ENCODE results near the gene ATXN7L1.

DNA sequence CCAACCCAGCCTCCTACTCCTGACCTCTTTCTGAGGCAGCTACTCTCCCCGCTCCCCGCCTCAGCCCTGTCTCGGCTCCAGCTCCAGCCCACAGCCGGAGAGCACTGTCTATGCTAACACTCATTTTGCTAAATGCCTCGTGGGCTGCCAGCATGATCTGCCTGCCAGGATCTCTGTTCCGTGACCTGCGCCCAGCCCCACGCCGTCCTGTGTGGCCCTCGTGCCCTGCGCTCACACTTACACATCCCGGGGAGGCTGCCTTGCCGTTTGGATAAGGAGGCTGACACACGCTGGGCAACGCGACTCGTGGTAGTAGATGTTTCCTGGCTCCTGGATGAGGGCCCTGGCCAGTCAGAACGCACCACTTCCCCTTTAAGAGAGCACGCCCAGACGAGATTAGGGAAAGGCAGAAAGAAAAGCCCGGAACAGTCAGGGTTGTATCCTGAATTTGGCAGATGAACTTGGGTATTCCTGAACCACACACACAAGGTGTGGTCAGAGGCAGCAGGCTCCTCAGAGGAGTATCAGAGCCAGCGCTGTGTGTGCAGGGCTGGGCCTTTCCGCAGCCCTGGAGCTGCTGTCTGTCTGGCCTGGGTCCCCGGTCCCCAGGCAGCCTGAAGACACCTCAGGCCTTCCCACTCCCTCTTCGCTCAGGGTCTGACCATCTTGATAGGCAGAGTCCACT, 197.4 kb downstream of the ATXN7L1 start:
- TF ChIP-seq, protein P1, sequence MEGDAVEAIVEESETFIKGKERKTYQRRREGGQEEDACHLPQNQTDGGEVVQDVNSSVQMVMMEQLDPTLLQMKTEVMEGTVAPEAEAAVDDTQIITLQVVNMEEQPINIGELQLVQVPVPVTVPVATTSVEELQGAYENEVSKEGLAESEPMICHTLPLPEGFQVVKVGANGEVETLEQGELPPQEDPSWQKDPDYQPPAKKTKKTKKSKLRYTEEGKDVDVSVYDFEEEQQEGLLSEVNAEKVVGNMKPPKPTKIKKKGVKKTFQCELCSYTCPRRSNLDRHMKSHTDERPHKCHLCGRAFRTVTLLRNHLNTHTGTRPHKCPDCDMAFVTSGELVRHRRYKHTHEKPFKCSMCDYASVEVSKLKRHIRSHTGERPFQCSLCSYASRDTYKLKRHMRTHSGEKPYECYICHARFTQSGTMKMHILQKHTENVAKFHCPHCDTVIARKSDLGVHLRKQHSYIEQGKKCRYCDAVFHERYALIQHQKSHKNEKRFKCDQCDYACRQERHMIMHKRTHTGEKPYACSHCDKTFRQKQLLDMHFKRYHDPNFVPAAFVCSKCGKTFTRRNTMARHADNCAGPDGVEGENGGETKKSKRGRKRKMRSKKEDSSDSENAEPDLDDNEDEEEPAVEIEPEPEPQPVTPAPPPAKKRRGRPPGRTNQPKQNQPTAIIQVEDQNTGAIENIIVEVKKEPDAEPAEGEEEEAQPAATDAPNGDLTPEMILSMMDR (conservative IDR thresholded peaks at IDR 0.05) = no peak
- TF ChIP-seq EZH2 (IDR thresholded peaks at IDR 0.05; ENCODE audit: low read depth) = no peak
